Colonic mucosa (tissue), 4 donors: ENCODE results near the gene FMNL2. TPM values are rescaled to one million over a fixed set of nuclear protein-coding genes. Genes with fewer than 3 reads are reported as not detected.
A peak's percentile ranks its signal among the peaks of the same experiment; 100 is the strongest.

Source experiments
- DNase-seq: peaks from one replicate; pipeline ENCODE4 v3.0.0-alpha.2; 2020
- H3K27ac ChIP-seq: fragments of 200-600 bp; one replicate; pipeline ENCODE4 v1.8.0; 2021
- H3K27me3 ChIP-seq: fragments of 200-600 bp; one replicate; pipeline ENCODE4 v1.8.0; 2021
- H3K36me3 ChIP-seq: fragments of 200-600 bp; one replicate; pipeline ENCODE4 v1.8.0; 2021
- H3K4me1 ChIP-seq: fragments of 200-600 bp; one replicate; pipeline ENCODE4 v1.8.0; 2021; ENCODE audit warnings: mild to moderate bottlenecking
- H3K4me3 ChIP-seq: fragments of 200-600 bp; one replicate; pipeline ENCODE4 v1.8.0; 2021
- H3K9ac ChIP-seq, 2 donors: one replicate each; pipeline ENCODE4 v1.7.0; 2013; ENCODE audit warnings: control low read depth in 2 of 2, low read depth in 2 of 2, low read length in 2 of 2
- H3K9me3 ChIP-seq: fragments of 200-600 bp; one replicate; pipeline ENCODE4 v1.8.0; 2021
- CTCF ChIP-seq: fragments of 200-600 bp; IDR thresholded peaks from one replicate; pipeline ENCODE4 v1.8.0; 2022; ENCODE audit warnings: antibody characterized with exemption, mild to moderate bottlenecking
- intact Hi-C: fragments of 100-400 bp; cut with DNase I; formaldehyde crosslinking; loops from one replicate; pipeline ENCODE4 v1.14.1; 2022
- total RNA-seq, 2 donors: library from RNA; stranded (reverse); fragmentation: NEBNext Ultra II Directional in 1 of 2; extraction: Animal tissue kit (Norgen Biotek cat#: 25700) in 1 of 2; gene quantifications; one replicate each; pipeline ENCODE4 v1.2.1, GENCODE V29; 2021
- donor health status: healthy.
- donor health status: DM: no; HTN: no; CAD: no.
- donor health status: DM: no; HTN: no; CAD: no.

FMNL2 gene
- total RNA-seq, 2 donors from 2014 or later, result 10.6 to 17.5 TPM

DNA sequence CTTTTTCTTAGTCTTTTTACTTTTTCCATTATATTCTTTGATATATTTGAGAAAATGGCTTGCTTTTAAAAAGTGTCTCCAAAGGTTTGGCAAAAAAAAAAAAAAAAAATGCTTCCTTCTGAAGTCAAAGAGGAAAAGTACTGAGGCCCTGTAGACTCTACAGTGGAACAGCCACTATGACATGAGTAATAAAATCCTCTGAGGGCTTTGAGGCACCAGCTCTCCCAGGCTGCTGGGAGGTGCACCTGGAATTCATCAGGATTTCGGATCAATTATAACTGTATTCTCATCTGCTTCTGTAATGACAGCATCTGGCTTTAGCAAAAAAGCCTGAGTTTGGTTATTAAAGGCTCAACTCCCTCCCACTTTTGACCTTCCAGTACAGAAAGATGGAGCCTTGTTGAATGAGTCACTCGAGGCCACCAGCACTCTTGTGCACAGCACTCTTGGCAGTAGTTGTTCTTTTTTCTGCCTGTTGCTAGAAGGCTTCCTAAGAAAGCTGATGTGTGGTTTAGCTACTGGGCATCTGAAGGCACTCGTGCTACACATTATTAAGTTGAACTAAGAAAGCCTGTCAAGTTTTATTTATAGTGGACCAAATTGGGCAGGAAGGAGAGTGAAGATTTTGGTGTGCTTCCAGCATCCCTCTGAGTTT, 251.0 kb downstream of the FMNL2 start:
- H3K9me3 ChIP-seq, result no peaks in the 10 kb centered on the region
- DNase-seq, result no peak
- H3K4me1 ChIP-seq, result no peaks in the 10 kb centered on the region
- no peak for TF ChIP-seq CTCF
- H3K4me3 ChIP-seq, result no peak overlapping the region
- H3K27me3 ChIP-seq, result no peaks in the 10 kb centered on the region
- H3K9ac ChIP-seq, result no peak overlapping the region
- intact Hi-C loops, result no loop called here
- no peaks in the 10 kb centered on the region for H3K36me3 ChIP-seq
- no peak overlapping the region for H3K27ac ChIP-seq

DNA sequence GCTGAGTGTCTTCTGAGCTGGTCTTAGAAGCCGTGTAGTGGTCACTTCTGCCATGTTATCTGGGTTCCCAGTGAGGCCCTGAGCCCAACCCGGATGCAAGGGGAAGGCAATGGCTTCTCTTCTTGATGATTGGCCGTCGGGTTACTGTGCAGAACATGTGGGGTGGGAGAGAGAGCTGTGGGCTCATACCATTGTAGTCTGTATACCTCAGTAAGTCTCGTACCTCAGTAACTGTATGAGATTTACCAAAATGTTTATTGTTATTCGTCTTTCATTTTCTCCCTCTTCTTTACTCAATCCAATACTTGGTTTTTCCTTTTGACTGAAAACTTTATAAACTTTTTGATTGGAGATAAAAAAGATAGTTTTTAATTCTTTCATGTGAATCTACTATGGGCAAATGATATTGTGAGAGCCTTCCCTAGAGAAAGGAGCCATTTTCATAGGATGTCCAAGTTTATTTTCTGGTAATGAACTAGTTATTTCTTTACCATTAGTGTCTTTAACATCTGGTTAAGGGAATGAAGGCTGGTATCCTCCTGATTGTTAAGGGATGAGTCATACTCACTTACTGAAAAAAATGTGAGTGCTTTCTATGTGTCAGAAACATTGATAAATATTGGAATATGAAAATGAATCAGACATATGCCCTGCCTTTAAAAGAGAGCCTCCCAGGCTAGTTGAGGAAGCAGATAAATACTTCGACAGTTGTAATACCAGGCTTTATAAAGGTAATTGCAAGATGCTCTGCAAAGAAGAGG, 252.4 kb downstream of the FMNL2 start:
- no peak for DNase-seq
- no peak for TF ChIP-seq CTCF
- no peak overlapping the region for H3K27ac ChIP-seq
- H3K9me3 ChIP-seq, result no peaks in the 10 kb centered on the region
- no peaks in the 10 kb centered on the region for H3K27me3 ChIP-seq
- H3K4me3 ChIP-seq, result no peak overlapping the region
- no peaks in the 10 kb centered on the region for H3K4me1 ChIP-seq
- H3K36me3 ChIP-seq, result no peaks in the 10 kb centered on the region
- H3K9ac ChIP-seq, result no peak overlapping the region
- intact Hi-C loops, result no loop called here

DNA sequence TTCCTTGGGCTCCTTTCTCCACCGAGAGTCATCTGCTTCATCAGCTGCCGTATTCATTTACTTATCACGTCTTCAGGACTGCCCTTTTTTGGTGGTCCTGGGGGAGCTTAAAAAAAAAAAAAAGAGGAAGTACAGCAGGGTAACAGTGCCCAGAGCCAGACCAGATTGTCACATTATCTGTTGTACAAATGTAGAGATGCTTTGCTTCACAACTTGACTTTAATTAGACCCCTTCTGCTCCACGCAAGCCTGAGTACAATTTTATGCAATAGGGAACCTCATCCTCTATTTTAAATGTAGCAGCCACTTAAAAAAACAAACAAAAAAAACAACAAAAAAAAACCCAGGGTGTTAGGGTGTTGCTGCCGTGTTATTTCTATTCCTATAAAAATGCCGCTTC, 254.0 kb downstream of the FMNL2 start:
- Histone ChIP-seq H3K4me1 (no peaks in the 10 kb centered on the region), H3K4me3 (no peak overlapping the region), H3K9ac (no peak overlapping the region), H3K27me3 (no peaks in the 10 kb centered on the region), H3K27ac (no peak overlapping the region), H3K9me3 (no peaks in the 10 kb centered on the region), H3K36me3 (no peaks in the 10 kb centered on the region)
- no peak for DNase-seq
- intact Hi-C loops, result no loop called here
- TF ChIP-seq CTCF, result no peak

GRCh38 chr2:152594022-152594766, 259.2 kb downstream of the FMNL2 start:
- Histone ChIP-seq H3K27ac (peak overlapping the region; percentile 55), H3K9ac (no peak overlapping the region), H3K4me1 (no peaks in the 10 kb centered on the region), H3K9me3 (no peaks in the 10 kb centered on the region), H3K4me3 (no peak overlapping the region), H3K36me3 (no peaks in the 10 kb centered on the region), H3K27me3 (no peaks in the 10 kb centered on the region)
- peak; percentile 59 for DNase-seq
- intact Hi-C loops, result no loop called here
- no peak for TF ChIP-seq CTCF

- no peaks in the 10 kb centered on the region for H3K4me1 ChIP-seq
- H3K4me3 ChIP-seq, result no peak overlapping the region
- H3K27ac ChIP-seq, result no peak overlapping the region
- no peak for TF ChIP-seq CTCF
- no peaks in the 10 kb centered on the region for H3K9me3 ChIP-seq
- intact Hi-C loops, result no loop called here
- DNase-seq, result no peak
- H3K36me3 ChIP-seq, result no peaks in the 10 kb centered on the region
- no peak overlapping the region for H3K9ac ChIP-seq
- H3K27me3 ChIP-seq, result no peaks in the 10 kb centered on the region
Observed at GRCh38 chr2:152594792-152595191, 259.8 kb downstream of the FMNL2 start.
